Upper lobe of right lung (tissue), 1 donor: ENCODE results near the gene S100B. TPM values are rescaled to one million over a fixed set of nuclear protein-coding genes. Genes with fewer than 3 reads are reported as not detected.
"Not testable (repeated sequence)": the region's sequence is repeated elsewhere in the genome, so short reads cannot be mapped to it uniquely, and the experiment has no call there.

Experiments used
- ATAC-seq: fragments of 200-7000 bp; cut with Tn5 transposase; one replicate; pipeline ENCODE4 v1.9.1; 2020; ENCODE audit warnings: mild to moderate bottlenecking, moderate library complexity
- DNase-seq: peaks from one replicate; pipeline ENCODE4 v3.0.0-alpha.2; 2020
- H3K27ac ChIP-seq: fragments of 200-600 bp; one replicate; pipeline ENCODE4 v1.8.0; 2022
- H3K27me3 ChIP-seq: fragments of 200-600 bp; one replicate; pipeline ENCODE4 v1.8.0; 2022; ENCODE audit warnings: mild to moderate bottlenecking
- H3K36me3 ChIP-seq: fragments of 200-600 bp; one replicate; pipeline ENCODE4 v1.8.0; 2022
- H3K4me1 ChIP-seq: fragments of 200-600 bp; one replicate; pipeline ENCODE4 v1.8.0; 2022
- H3K4me3 ChIP-seq: fragments of 200-600 bp; one replicate; pipeline ENCODE4 v1.8.0; 2022; ENCODE audit warnings: mild to moderate bottlenecking
- H3K9me3 ChIP-seq: fragments of 200-600 bp; one replicate; pipeline ENCODE4 v1.8.0; 2022
- CTCF ChIP-seq: fragments of 200-600 bp; IDR thresholded peaks from one replicate; pipeline ENCODE4 v1.8.0; 2022; ENCODE audit warnings: antibody characterized with exemption
- intact Hi-C: fragments of 100-400 bp; cut with DNase I; formaldehyde crosslinking; loops from one replicate; pipeline ENCODE4 v1.11.0; 2022
- total RNA-seq: library from RNA; stranded (reverse); fragmentation: NEBNext Ultra II Directional; extraction: Animal tissue kit (Norgen Biotek cat#: 25700); gene quantifications from one replicate; pipeline ENCODE4 v1.2.1, GENCODE V29; 2021
- donor health status: DM: no; HTN: yes; CAD: no; lungs with severe emphysema.

The S100B gene
- total RNA-seq, 1 donor from 2014 or later: 4.5 TPM

GRCh38 chr21:46585191-46585953 is 19.5 kb downstream of the S100B start:
- ATAC-seq (no peak), DNase-seq (no peak)
- no peaks in the 10 kb centered on the region for H3K27me3 ChIP-seq
- no peak overlapping the region for H3K4me3 ChIP-seq
- H3K27ac ChIP-seq: no peak overlapping the region
- TF ChIP-seq CTCF: no peak
- H3K4me1 ChIP-seq: no peaks in the 10 kb centered on the region
- H3K36me3 ChIP-seq: no peaks in the 10 kb centered on the region
- intact Hi-C loops: no loop called here
- no peaks in the 10 kb centered on the region for H3K9me3 ChIP-seq

DNA sequence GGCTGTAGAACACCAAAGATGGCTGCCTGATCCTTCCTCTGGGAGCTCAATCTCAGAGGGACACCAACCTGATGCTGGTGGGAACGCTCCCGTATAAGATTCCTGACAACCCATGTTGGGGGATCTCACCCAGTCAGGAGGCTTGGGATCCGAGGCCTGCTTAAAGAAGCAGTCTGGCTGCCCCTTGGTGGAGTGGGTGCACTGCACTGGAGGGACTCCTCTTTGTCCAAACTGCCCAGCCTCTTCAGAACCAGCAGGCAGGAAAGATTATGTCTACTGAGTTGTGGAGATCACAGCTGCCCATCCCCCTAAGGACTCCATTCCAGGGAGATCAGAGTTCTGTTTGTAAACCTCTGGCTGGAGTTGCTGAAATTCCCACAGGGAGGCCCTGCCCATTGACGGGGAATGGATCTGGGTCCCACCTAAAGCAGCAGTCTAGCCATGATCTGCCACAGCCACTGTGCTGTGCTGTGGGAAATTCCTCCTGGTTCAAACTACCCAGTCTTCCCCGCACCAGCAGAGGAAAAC is 23.0 kb downstream of the S100B start:
- Histone ChIP-seq H3K27me3 (no peaks in the 10 kb centered on the region), H3K4me1 (no peaks in the 10 kb centered on the region), H3K4me3 (no peak overlapping the region), H3K27ac (no peak overlapping the region), H3K36me3 (no peaks in the 10 kb centered on the region), H3K9me3 (no peaks in the 10 kb centered on the region)
- intact Hi-C loops: no loop called here
- ATAC-seq (no peak), DNase-seq (no peak)
- TF ChIP-seq CTCF: no peak

DNA sequence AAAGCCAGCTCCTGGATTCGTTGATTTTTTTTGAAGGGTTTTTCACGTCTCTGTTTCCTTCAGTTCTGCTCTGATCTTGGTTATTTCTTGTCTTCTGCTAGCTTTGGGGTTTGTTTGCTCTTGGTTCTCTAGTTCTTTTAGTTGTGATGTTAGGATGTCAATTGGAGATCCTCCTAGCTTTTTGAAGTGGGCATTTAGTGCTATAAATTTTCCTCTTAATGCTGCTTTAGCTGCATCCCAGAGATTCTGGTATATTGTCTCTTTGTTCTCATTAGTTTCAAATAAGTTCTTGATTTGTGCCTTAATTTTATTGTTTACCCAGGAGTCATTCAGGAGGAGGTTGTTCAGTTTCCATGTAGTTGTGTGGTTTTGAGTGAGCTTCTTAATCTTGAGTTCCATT is 25.5 kb downstream of the S100B start:
- H3K4me3 ChIP-seq, H3K27me3 ChIP-seq, DNase-seq, H3K4me1 ChIP-seq, ATAC-seq, H3K27ac ChIP-seq, H3K36me3 ChIP-seq, intact Hi-C loops, H3K9me3 ChIP-seq: not testable (repeated sequence)

- not testable (repeated sequence) for H3K27me3 ChIP-seq
Observed at GRCh38 chr21:46577786-46578185, 27.1 kb downstream of the S100B start.

GRCh38 chr21:46572850-46573249 is 32.0 kb downstream of the S100B start:
- Histone ChIP-seq H3K4me3 (no peak overlapping the region), H3K9me3 (no peaks in the 10 kb centered on the region), H3K36me3 (peaks cover 27% of the 10 kb centered on the region), H3K27me3 (no peaks in the 10 kb centered on the region), H3K27ac (no peak overlapping the region), H3K4me1 (no peaks in the 10 kb centered on the region)
- DNase-seq (no peak), ATAC-seq (no peak)
- no peak for TF ChIP-seq CTCF
- intact Hi-C loops: no loop called here

More at GRCh38 chr21:46577786-46578185, 27.1 kb downstream of the S100B start:
- intact Hi-C loops, DNase-seq, H3K9me3 ChIP-seq, H3K4me3 ChIP-seq, ATAC-seq, H3K27ac ChIP-seq, H3K4me1 ChIP-seq, H3K36me3 ChIP-seq: not testable (repeated sequence)

DNA sequence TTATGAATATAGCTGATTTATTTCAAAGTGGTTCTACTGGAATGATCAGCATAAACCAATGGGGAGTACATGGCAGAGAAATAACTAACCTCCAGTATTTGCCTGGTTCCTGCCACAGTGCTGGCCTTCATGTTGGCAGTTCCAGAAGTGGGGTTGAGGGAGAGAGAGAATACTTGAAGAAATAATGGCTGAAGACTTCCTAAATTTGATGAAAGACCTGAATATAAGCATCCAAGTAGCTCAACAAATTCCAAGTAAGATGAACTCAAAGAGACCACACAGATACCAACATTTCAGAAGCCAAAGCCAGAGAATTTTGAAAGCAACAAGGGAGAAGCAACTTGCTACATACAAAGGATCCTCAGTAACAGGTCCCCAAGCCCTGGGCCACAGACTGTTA is 34.3 kb downstream of the S100B start:
- no peak overlapping the region for H3K27ac ChIP-seq
- no peak for TF ChIP-seq CTCF
- no peaks in the 10 kb centered on the region for H3K4me1 ChIP-seq
- no peaks in the 10 kb centered on the region for H3K9me3 ChIP-seq
- H3K27me3 ChIP-seq: no peaks in the 10 kb centered on the region
- H3K4me3 ChIP-seq: no peak overlapping the region
- H3K36me3 ChIP-seq: peaks cover 49% of the 10 kb centered on the region
- no peak for DNase-seq
- intact Hi-C loops: no loop called here
- no peak for ATAC-seq
